ENCODE results near the gene NEURL1B. TPM values are rescaled to one million over a fixed set of nuclear protein-coding genes. Genes with fewer than 3 reads are reported as not detected.
A peak's percentile ranks its signal among the peaks of the same experiment; 100 is the strongest.

NEURL1B gene
- total RNA-seq, 2 experiments from 2014 or later, result 0.08 to 0.16 TPM

GRCh38 chr5:172642051-172642409 lies 967 bp downstream of the NEURL1B start:
- no peak overlapping the region for H3K27ac Mint-ChIP-seq
- no peak for TF ChIP-seq CTCF (IDR thresholded peaks at IDR 0.05)
- ATAC-seq (ENCODE audit: poor library complexity) (no peak), DNase-seq (no peak)
- no peak overlapping the region for H3K4me3 Mint-ChIP-seq
- peaks cover 8% of the 10 kb centered on the region for H3K4me1 Mint-ChIP-seq (ENCODE audit: low read depth)
- H3K36me3 ChIP-seq (ENCODE audit: insufficient read depth, low read length), result no peaks in the 10 kb centered on the region
- H3K4me3 ChIP-seq (ENCODE audit: low read length), result peak overlapping the region; percentile 26
- no peaks in the 10 kb centered on the region for H3K36me3 Mint-ChIP-seq (ENCODE audit: low read depth)
- H3K27me3 ChIP-seq (ENCODE audit: control insufficient read depth in 1 of 2, insufficient read depth in 2 of 2, low read length in 2 of 2), result peaks cover 15 to 27% of the 10 kb centered on the region in 2 experiments
- no peaks in the 10 kb centered on the region for H3K9me3 Mint-ChIP-seq
- peaks cover 16% of the 10 kb centered on the region for H3K4me1 ChIP-seq (ENCODE audit: insufficient read depth, low read length)
- CTCF ChIA-PET, result no interaction called here
- H3K27me3 Mint-ChIP-seq, result peaks cover 62% of the 10 kb centered on the region
- H3K27ac ChIP-seq (ENCODE audit: low read depth in 1 of 2, low read length in 2 of 2), result no peak overlapping the region
- peaks cover 0 to 5% of the 10 kb centered on the region in 2 experiments for H3K9me3 ChIP-seq (ENCODE audit: control insufficient read depth in 1 of 2, insufficient read depth in 1 of 2, low read length in 2 of 2)
- POLR2A ChIA-PET, result no interaction called here
- intact Hi-C loops (cut with DNase I, micrococcal nuclease), result no loop called here

GRCh38 chr5:172642486-172642885 lies 1.4 kb downstream of the NEURL1B start:
- Mint-ChIP-seq H3K4me3 (no peak overlapping the region), H3K9me3 (no peaks in the 10 kb centered on the region), H3K36me3 (ENCODE audit: low read depth) (no peaks in the 10 kb centered on the region), H3K4me1 (ENCODE audit: low read depth) (peaks cover 8% of the 10 kb centered on the region), H3K27ac (no peak overlapping the region), H3K27me3 (peaks cover 60% of the 10 kb centered on the region)
- no peak for TF ChIP-seq CTCF (IDR thresholded peaks at IDR 0.05)
- Histone ChIP-seq H3K9me3 (ENCODE audit: control insufficient read depth in 1 of 2, insufficient read depth in 1 of 2, low read length in 2 of 2) (peaks cover 0 to under 1% of the 10 kb centered on the region in 2 experiments), H3K27me3 (ENCODE audit: control insufficient read depth in 1 of 2, insufficient read depth in 2 of 2, low read length in 2 of 2) (peaks cover 15 to 27% of the 10 kb centered on the region in 2 experiments), H3K36me3 (ENCODE audit: insufficient read depth, low read length) (no peaks in the 10 kb centered on the region), H3K4me1 (ENCODE audit: insufficient read depth, low read length) (peaks cover 16% of the 10 kb centered on the region), H3K27ac (ENCODE audit: low read depth in 1 of 2, low read length in 2 of 2) (no peak overlapping the region), H3K4me3 (ENCODE audit: low read length) (no peak overlapping the region)
- ATAC-seq (ENCODE audit: poor library complexity) (no peak), DNase-seq (no peak)
- POLR2A ChIA-PET, result interaction anchor here (0.7 kb wide), 1 partner anchor 35 kb away, joined by 3 read pairs; no protein-coding TSS in a partner anchor
- intact Hi-C loops (cut with DNase I, micrococcal nuclease), result no loop called here
- CTCF ChIA-PET, result no interaction called here

GRCh38 chr5:172642926-172643871 lies 2.1 kb downstream of the NEURL1B start:
- CTCF ChIA-PET, result no interaction called here
- no peaks in the 10 kb centered on the region for H3K9me3 Mint-ChIP-seq
- no peak overlapping the region for H3K4me3 ChIP-seq (ENCODE audit: low read length)
- no peak overlapping the region for H3K27ac ChIP-seq (ENCODE audit: low read depth in 1 of 2, low read length in 2 of 2)
- peaks cover 15 to 20% of the 10 kb centered on the region in 2 experiments for H3K27me3 ChIP-seq (ENCODE audit: control insufficient read depth in 1 of 2, insufficient read depth in 2 of 2, low read length in 2 of 2)
- no peak overlapping the region for H3K27ac Mint-ChIP-seq
- H3K4me1 Mint-ChIP-seq (ENCODE audit: low read depth), result peaks cover 8% of the 10 kb centered on the region
- no peak for DNase-seq
- H3K4me1 ChIP-seq (ENCODE audit: insufficient read depth, low read length), result peaks cover 16% of the 10 kb centered on the region
- intact Hi-C loops (cut with DNase I, micrococcal nuclease), result no loop called here
- H3K4me3 Mint-ChIP-seq, result no peak overlapping the region
- ATAC-seq (ENCODE audit: poor library complexity), result no peak
- peaks cover 53% of the 10 kb centered on the region for H3K27me3 Mint-ChIP-seq
- no peak for TF ChIP-seq CTCF (IDR thresholded peaks at IDR 0.05)
- POLR2A ChIA-PET, result interaction anchor here (0.7 kb wide), 1 partner anchor 35 kb away, joined by 3 read pairs; no protein-coding TSS in a partner anchor
- no peaks in the 10 kb centered on the region for H3K36me3 ChIP-seq (ENCODE audit: insufficient read depth, low read length)
- no peaks in the 10 kb centered on the region for H3K9me3 ChIP-seq (ENCODE audit: control insufficient read depth in 1 of 2, insufficient read depth in 1 of 2, low read length in 2 of 2)
- no peaks in the 10 kb centered on the region for H3K36me3 Mint-ChIP-seq (ENCODE audit: low read depth)
